Keratinocyte (primary cell): ENCODE measurements around the gene MVB12B. TPM values are rescaled to one million over a fixed set of nuclear protein-coding genes. Genes with fewer than 3 reads are reported as not detected.

Source experiments
- DNase-seq: peaks from one replicate; pipeline ENCODE4 v3.0.0-alpha.2; 2011; ENCODE audit warnings: low read depth, missing footprints, low spot score
- FAIRE-seq: peaks from 2 replicates; lab custom pipeline; 2011; peaks lifted over from hg19 to GRCh38; lab: Jason Lieb, UNC
- H2AFZ ChIP-seq: 2 replicates; pipeline ENCODE4 v1.6.0; 2012; ENCODE audit warnings: low read length, control low read depth, inconsistent platforms; ENCODE audit not compliant: control insufficient read depth
- H3K27ac ChIP-seq: 2 replicates; pipeline ENCODE4 v1.5.1; 2011; ENCODE audit warnings: low read length; ENCODE audit not compliant: control insufficient read depth, insufficient read depth
- H3K27me3 ChIP-seq: 3 replicates; pipeline ENCODE4 v1.6.0; 2011; ENCODE audit warnings: low read length; ENCODE audit not compliant: control insufficient read depth, insufficient read depth; ENCODE audit errors: extremely low read depth
- H3K36me3 ChIP-seq, 2 experiments: 2 replicates in 1 of 2; 3 replicates in 1 of 2; pipeline ENCODE4 v1.5.1; 2011; ENCODE audit warnings: low read length in 2 of 2, mild to moderate bottlenecking in 1 of 2; ENCODE audit not compliant: control insufficient read depth in 2 of 2, insufficient read depth in 2 of 2; ENCODE audit errors: extremely low read depth in 1 of 2
- H3K4me1 ChIP-seq: 3 replicates; pipeline ENCODE4 v1.5.1; 2011; ENCODE audit warnings: low read length; ENCODE audit not compliant: control insufficient read depth, insufficient read depth; ENCODE audit errors: extremely low read depth
- H3K4me2 ChIP-seq: 3 replicates; pipeline ENCODE4 v1.6.0; 2011; ENCODE audit warnings: low read depth, low read length; ENCODE audit not compliant: control insufficient read depth, insufficient read depth; ENCODE audit errors: extremely low read depth
- H3K4me3 ChIP-seq, 3 experiments: fragments of 200-600 bp in 1 of 3; sonication (generic) in 1 of 3; 2 replicates in 2 of 3; 3 replicates in 1 of 3; pipeline ENCODE4 v1.5.1; 2011 to 2016; ENCODE audit warnings: low read length in 3 of 3, mild to moderate bottlenecking in 3 of 3, control low read depth in 2 of 3, inconsistent platforms in 1 of 3, low read depth in 1 of 3, mixed read lengths in 1 of 3, mixed run types in 1 of 3, moderate library complexity in 1 of 3; ENCODE audit not compliant: control insufficient read depth in 2 of 3, insufficient read depth in 2 of 3; ENCODE audit errors: extremely low read depth in 1 of 3
- H3K79me2 ChIP-seq: 2 replicates; pipeline ENCODE4 v1.6.0; 2012; ENCODE audit warnings: low read length; ENCODE audit not compliant: control insufficient read depth, insufficient read depth
- H3K9ac ChIP-seq: 3 replicates; pipeline ENCODE4 v1.6.0; 2011; ENCODE audit warnings: low read length; ENCODE audit not compliant: control insufficient read depth, insufficient read depth; ENCODE audit errors: extremely low read depth
- H3K9me1 ChIP-seq: 3 replicates; pipeline ENCODE4 v1.6.0; 2011; ENCODE audit warnings: low read length; ENCODE audit not compliant: control insufficient read depth, insufficient read depth; ENCODE audit errors: extremely low read depth
- H3K9me3 ChIP-seq: 2 replicates; pipeline ENCODE4 v1.5.1; 2012; ENCODE audit warnings: low read depth, low read length; ENCODE audit not compliant: control insufficient read depth
- H4K20me1 ChIP-seq: 3 replicates; pipeline ENCODE4 v1.6.0; 2011; ENCODE audit warnings: low read length; ENCODE audit not compliant: control insufficient read depth, insufficient read depth; ENCODE audit errors: extremely low read depth
- CTCF ChIP-seq, 3 experiments: IDR thresholded peaks in 1 of 3; conservative IDR thresholded peaks in 1 of 3; optimal IDR thresholded peaks in 1 of 3; 2 replicates in 2 of 3; 3 replicates in 1 of 3; pipeline versions ENCODE3 to v1.5.1; 2011; ENCODE audit warnings: low read length in 3 of 3, mild to moderate bottlenecking in 3 of 3, moderate library complexity in 2 of 3, control low read depth in 1 of 3, inconsistent platforms in 1 of 3; ENCODE audit not compliant: insufficient read depth in 2 of 3; ENCODE audit errors: extremely low read depth in 1 of 3
- EZH2 ChIP-seq: IDR thresholded peaks from one replicate; pipeline ENCODE4 v1.6.1; 2012; ENCODE audit warnings: inconsistent platforms, mild to moderate bottlenecking, low read length, moderate library complexity
- dilution Hi-C: fragments of 300-500 bp; cut with MboI; formaldehyde crosslinking; loops from one replicate; pipeline ENCODE4 v1.7.0; 2020; ENCODE audit warnings: low sequenced_read_pairs; ENCODE audit not compliant: extremely low pct_ligation_motif_present
- polyA plus RNA-seq, 5 experiments: library from polyadenylated mRNA; depleted of rRNA in 3 of 5; stranded (reverse) in 3 of 5; stranded (forward) in 1 of 5; unstranded in 1 of 5; fragments of >200 nt; gene quantifications; 1 replicate in 1 of 5; 2 replicates in 3 of 5; 3 replicates in 1 of 5; pipeline versions ENCODE4 v1.2.1 to v1.2.3, GENCODE V29; 2011 to 2012; ENCODE audit warnings: missing spikeins in 2 of 5, low read depth in 1 of 5, low replicate concordance in 1 of 5

MVB12B gene
- polyA plus RNA-seq, 1 donor (not counting 4 experiments of a cell fraction or from before 2014, with no cell fraction given) = 1.2 TPM

- Histone ChIP-seq H4K20me1 (no peaks in the 10 kb centered on the region), H3K27me3 (no peaks in the 10 kb centered on the region), H3K4me1 (peaks cover 9% of the 10 kb centered on the region), H3K27ac (no peak overlapping the region), H3K79me2 (no peaks in the 10 kb centered on the region), H3K4me3 (no peak overlapping the region), H3K9me3 (no peaks in the 10 kb centered on the region), H3K9ac (no peak overlapping the region), H3K4me2 (no peak overlapping the region), H3K9me1 (no peaks in the 10 kb centered on the region), H3K36me3 (no peaks in the 10 kb centered on the region), H2AFZ (no peak overlapping the region)
- TF ChIP-seq CTCF (optimal IDR thresholded peaks at IDR 0.05 in 1 of 3, IDR thresholded peaks at IDR 0.05 in 1 of 3, conservative IDR thresholded peaks at IDR 0.05 in 1 of 3; ENCODE audit: extremely low read depth in 1 of 3, insufficient read depth in 2 of 3, low read length in 3 of 3) = no peak
- TF ChIP-seq EZH2 = no peak
- no peak for DNase-seq
- dilution Hi-C loops = no loop called here
- no peak for FAIRE-seq
Measured at GRCh38 chr9:126508928-126509327, 182.3 kb downstream of the MVB12B start.

- no peaks in the 10 kb centered on the region for H3K27me3 ChIP-seq
- no peaks in the 10 kb centered on the region for H4K20me1 ChIP-seq
- TF ChIP-seq CTCF (optimal IDR thresholded peaks at IDR 0.05 in 1 of 3, IDR thresholded peaks at IDR 0.05 in 1 of 3, conservative IDR thresholded peaks at IDR 0.05 in 1 of 3; ENCODE audit: extremely low read depth in 1 of 3, insufficient read depth in 2 of 3, low read length in 3 of 3) = no peak
- TF ChIP-seq EZH2 = no peak
- no peak overlapping the region for H3K27ac ChIP-seq
- no peak overlapping the region for H3K4me2 ChIP-seq
- H3K9ac ChIP-seq = no peak overlapping the region
- H3K4me1 ChIP-seq = peaks cover 11% of the 10 kb centered on the region
- dilution Hi-C loops = no loop called here
- H3K4me3 ChIP-seq = no peak overlapping the region
- H3K36me3 ChIP-seq = no peaks in the 10 kb centered on the region
- H3K79me2 ChIP-seq = no peaks in the 10 kb centered on the region
- no peak for DNase-seq
- no peak overlapping the region for H2AFZ ChIP-seq
- no peaks in the 10 kb centered on the region for H3K9me1 ChIP-seq
- no peaks in the 10 kb centered on the region for H3K9me3 ChIP-seq
- FAIRE-seq = no peak
Measured at GRCh38 chr9:126509718-126510117, 183.1 kb downstream of the MVB12B start.
